Measurements from ENCODE around the gene RBMS3. TPM values are rescaled to one million over a fixed set of nuclear protein-coding genes. Genes with fewer than 3 reads are reported as not detected.

RBMS3 gene
- total RNA-seq, 1 experiment from 2014 or later: 5.9 TPM

GRCh38 chr3:29538610-29538958, 257.7 kb downstream of the RBMS3 start:
- BruUV-seq (replicated peaks): no TSS peak
- no peak for TF ChIP-seq EZH2 (IDR thresholded peaks at IDR 0.05; ENCODE audit: borderline replicate concordance, low read depth, low read length, poor library complexity, severe bottlenecking)
- no peak for TF ChIP-seq CTCF (conservative IDR thresholded peaks at IDR 0.05; ENCODE audit: low read depth, low read length)
- POLR2A ChIA-PET (ENCODE audit: low non-redundant PET): no interaction called here
- CTCF ChIA-PET: no interaction called here
- Histone ChIP-seq H3K4me1 (ENCODE audit: insufficient read depth, low read length, poor library complexity, severe bottlenecking) (peaks cover 15% of the 10 kb centered on the region), H3K27ac (ENCODE audit: low read depth, low read length, poor library complexity, severe bottlenecking) (no peak overlapping the region), H3K9me3 (ENCODE audit: low read depth, low read length, poor library complexity, severe bottlenecking) (no peaks in the 10 kb centered on the region), H3K27me3 (replicated peaks; ENCODE audit: insufficient read depth, low read depth, low read length, poor library complexity) (no peaks in the 10 kb centered on the region), H3K4me3 (ENCODE audit: low read depth, low read length, poor library complexity, severe bottlenecking) (no peak overlapping the region), H3K36me3 (ENCODE audit: insufficient read depth, low read length, poor library complexity, severe bottlenecking) (no peaks in the 10 kb centered on the region)
- intact Hi-C loops (cut with micrococcal nuclease; ENCODE audit: unreplicated experiment): no loop called here
- DNase-seq (ENCODE audit: low spot score): no peak

- BruUV-seq (replicated peaks): no TSS peak
- TF ChIP-seq CTCF (conservative IDR thresholded peaks at IDR 0.05; ENCODE audit: low read depth, low read length) (no peak), EZH2 (IDR thresholded peaks at IDR 0.05; ENCODE audit: borderline replicate concordance, low read depth, low read length, poor library complexity, severe bottlenecking) (no peak)
- Histone ChIP-seq H3K27ac (ENCODE audit: low read depth, low read length, poor library complexity, severe bottlenecking) (no peak overlapping the region), H3K36me3 (ENCODE audit: insufficient read depth, low read length, poor library complexity, severe bottlenecking) (no peaks in the 10 kb centered on the region), H3K27me3 (replicated peaks; ENCODE audit: insufficient read depth, low read depth, low read length, poor library complexity) (no peaks in the 10 kb centered on the region), H3K4me3 (ENCODE audit: low read depth, low read length, poor library complexity, severe bottlenecking) (no peak overlapping the region), H3K9me3 (ENCODE audit: low read depth, low read length, poor library complexity, severe bottlenecking) (no peaks in the 10 kb centered on the region), H3K4me1 (ENCODE audit: insufficient read depth, low read length, poor library complexity, severe bottlenecking) (peaks cover 15% of the 10 kb centered on the region)
- intact Hi-C loops (cut with micrococcal nuclease; ENCODE audit: unreplicated experiment): no loop called here
- ChIA-PET CTCF (no interaction called here), POLR2A (ENCODE audit: low non-redundant PET) (no interaction called here)
- DNase-seq (ENCODE audit: low spot score): no peak
Measured at GRCh38 chr3:29540544-29540943, 259.7 kb downstream of the RBMS3 start.

- Histone ChIP-seq H3K27me3 (replicated peaks; ENCODE audit: insufficient read depth, low read depth, low read length, poor library complexity) (no peaks in the 10 kb centered on the region), H3K36me3 (ENCODE audit: insufficient read depth, low read length, poor library complexity, severe bottlenecking) (no peaks in the 10 kb centered on the region), H3K9me3 (ENCODE audit: low read depth, low read length, poor library complexity, severe bottlenecking) (no peaks in the 10 kb centered on the region), H3K27ac (ENCODE audit: low read depth, low read length, poor library complexity, severe bottlenecking) (no peak overlapping the region), H3K4me3 (ENCODE audit: low read depth, low read length, poor library complexity, severe bottlenecking) (no peak overlapping the region), H3K4me1 (ENCODE audit: insufficient read depth, low read length, poor library complexity, severe bottlenecking) (no peaks in the 10 kb centered on the region)
- CTCF ChIA-PET: no interaction called here
- intact Hi-C loops (cut with micrococcal nuclease; ENCODE audit: unreplicated experiment): no loop called here
- DNase-seq (ENCODE audit: low spot score): no peak
- no peak for TF ChIP-seq EZH2 (IDR thresholded peaks at IDR 0.05; ENCODE audit: borderline replicate concordance, low read depth, low read length, poor library complexity, severe bottlenecking)
- no peak for TF ChIP-seq CTCF (conservative IDR thresholded peaks at IDR 0.05; ENCODE audit: low read depth, low read length)
- no TSS peak for BruUV-seq (replicated peaks)
- POLR2A ChIA-PET (ENCODE audit: low non-redundant PET): no interaction called here
Measured at GRCh38 chr3:29544701-29545363, 264.0 kb downstream of the RBMS3 start.

All from A673 (cell line).